GM19328 (cell line): ENCODE measurements around the gene CACNA1D.
A peak's percentile ranks its signal among the peaks of the same experiment; 100 is the strongest.

Experiments used
- ATAC-seq: cut with Tn5 transposase; IDR thresholded peaks from one replicate; pipeline ENCODE4 v1.9.1; 2021; ENCODE audit warnings: mild to moderate bottlenecking, moderate library complexity; ENCODE audit not compliant: unreplicated experiment

Gene CACNA1D

GRCh38 chr3:53837331-53837730 is 342.9 kb downstream of the CACNA1D start:
- no peak for ATAC-seq

- no peak for ATAC-seq
These were observed 346.9 kb downstream of the CACNA1D start for GRCh38 chr3:53841296-53841695.

- no peak for ATAC-seq
These were observed 348.2 kb downstream of the CACNA1D start for GRCh38 chr3:53842436-53843194.

GRCh38 chr3:53843195-53844177 is 349.1 kb downstream of the CACNA1D start:
- no peak for ATAC-seq

- ATAC-seq = no peak
These were observed 350.1 kb downstream of the CACNA1D start for GRCh38 chr3:53844262-53845102.

- no peak for ATAC-seq
These were observed 350.9 kb downstream of the CACNA1D start for GRCh38 chr3:53845103-53845880.

GRCh38 chr3:53845881-53846133 is 351.4 kb downstream of the CACNA1D start:
- ATAC-seq = no peak

- peak; percentile 41 for ATAC-seq
These were observed 351.9 kb downstream of the CACNA1D start, which contains the start of the genes CHDH and IL17RB for GRCh38 chr3:53846134-53846850. TSS of gene CHDH (minus strand) at chr3:53846419. CDS start at chr3:53824008, 22,411 bp downstream. TSS of gene IL17RB (plus strand) at chr3:53846568. CDS start at chr3:53846589, 21 bp downstream.

- no peak for ATAC-seq
These were observed 352.4 kb downstream of the CACNA1D start for GRCh38 chr3:53846851-53847155.

- no peak for ATAC-seq
These were observed 355.5 kb downstream of the CACNA1D start for GRCh38 chr3:53849916-53850315.

GRCh38 chr3:53850895-53851294 is 356.5 kb downstream of the CACNA1D start:
- no peak for ATAC-seq

- ATAC-seq = no peak
These were observed 362.6 kb downstream of the CACNA1D start for GRCh38 chr3:53856964-53857363.

- ATAC-seq = no peak
These were observed 363.8 kb downstream of the CACNA1D start for GRCh38 chr3:53858096-53858741.

GRCh38 chr3:53859178-53859577 is 364.8 kb downstream of the CACNA1D start:
- no peak for ATAC-seq

- ATAC-seq = no peak
These were observed 365.8 kb downstream of the CACNA1D start for GRCh38 chr3:53860196-53860595.

GRCh38 chr3:53862241-53862640 is 367.8 kb downstream of the CACNA1D start:
- no peak for ATAC-seq

- ATAC-seq = no peak
These were observed 368.7 kb downstream of the CACNA1D start for GRCh38 chr3:53863145-53863544.
